DMS114 treated with DMSO at 0.1 percent for 48 hours (cell line): Measurements from ENCODE around the gene BRAT1.
A peak's percentile ranks its signal among the peaks of the same experiment; 100 is the strongest.
"Not testable (repeated sequence)": the region's sequence is repeated elsewhere in the genome, so short reads cannot be mapped to it uniquely, and the experiment has no call there.

Experiments
- DNase-seq: peaks from one replicate; lab custom pipeline; 2025; ENCODE audit not compliant: unreplicated experiment; lab: John Stamatoyannopoulos, UW

The BRAT1 gene

GRCh38 chr7:2555121-2556052 is at the start of gene BRAT1:
TSS of gene BRAT1 (minus strand) at chr7:2555524. CDS start at chr7:2554431, 1,093 bp downstream.
- DNase-seq = peak; percentile 88

DNA sequence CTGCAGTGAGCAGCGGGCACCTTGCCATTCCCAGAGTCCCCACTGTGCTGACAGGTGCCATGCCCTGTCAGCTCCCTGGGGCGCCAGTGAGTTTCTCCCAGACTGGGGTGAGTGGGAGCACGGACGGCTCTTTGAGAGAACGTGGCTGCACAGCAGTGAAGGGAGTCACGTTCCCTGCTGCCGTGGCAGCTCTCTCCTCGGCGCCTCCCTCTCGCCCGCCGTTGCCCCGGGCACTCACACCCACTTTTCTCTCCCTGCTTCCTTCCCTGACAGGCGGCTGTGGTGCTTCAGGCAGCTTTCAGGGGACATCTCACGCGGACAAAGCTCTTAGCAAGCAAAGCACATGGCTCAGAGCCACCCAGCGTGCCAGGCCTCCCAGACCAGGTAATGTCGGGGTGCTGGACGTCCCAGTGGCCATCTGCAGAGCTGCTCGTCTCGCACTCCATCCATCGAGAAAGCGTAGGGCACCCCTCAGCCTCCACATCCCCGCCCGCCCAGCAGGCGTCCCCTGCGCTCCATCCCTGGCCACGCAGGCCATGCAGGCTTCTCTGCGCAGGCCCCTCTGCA is 49.4 kb upstream of the BRAT1 start:
- DNase-seq = no peak

DNA sequence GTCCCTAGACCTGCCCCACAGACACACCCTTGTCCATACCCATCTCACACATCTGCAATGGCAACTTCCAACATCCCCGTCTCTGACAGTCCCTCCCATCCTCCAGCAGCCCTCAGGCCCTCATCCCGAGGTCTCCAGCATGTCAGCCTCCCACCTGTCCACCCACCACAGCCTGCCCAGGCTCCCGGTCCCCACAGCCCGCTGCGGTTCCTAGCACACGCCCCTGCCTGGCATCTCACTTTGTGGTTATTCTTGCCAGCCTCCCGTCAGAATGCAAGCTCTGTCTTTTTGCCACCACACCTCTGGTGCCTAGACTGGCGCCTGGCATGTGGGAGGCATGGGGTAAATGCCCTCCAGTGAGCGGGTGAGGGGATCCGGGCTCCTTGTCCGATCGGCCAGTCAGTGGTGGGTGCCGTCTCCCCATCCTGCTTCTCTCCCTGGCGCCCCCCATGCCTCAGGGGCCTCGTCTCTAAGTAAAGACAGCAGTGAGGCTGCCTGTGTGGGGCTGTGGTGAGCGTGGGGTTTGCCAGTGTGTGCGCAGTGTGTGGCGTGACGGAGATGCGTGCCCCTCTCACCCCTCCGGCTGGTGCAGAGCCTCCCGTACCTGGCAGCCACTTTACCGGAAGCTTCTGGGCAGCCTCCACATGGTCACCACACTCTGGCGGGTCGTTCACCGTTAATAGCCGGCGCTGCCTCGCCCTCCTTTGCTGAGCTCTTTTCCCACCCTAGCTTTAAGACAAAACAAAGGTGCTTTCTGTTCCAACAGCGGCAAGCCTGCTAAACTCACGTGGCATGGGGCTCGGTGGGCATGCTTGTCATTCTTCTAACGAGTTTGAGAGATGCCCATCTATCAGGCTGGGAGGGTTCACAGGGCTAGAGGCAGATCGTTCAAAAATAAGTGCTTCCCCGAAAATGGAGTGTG is 48.0 kb upstream of the BRAT1 start:
- no peak for DNase-seq

DNA sequence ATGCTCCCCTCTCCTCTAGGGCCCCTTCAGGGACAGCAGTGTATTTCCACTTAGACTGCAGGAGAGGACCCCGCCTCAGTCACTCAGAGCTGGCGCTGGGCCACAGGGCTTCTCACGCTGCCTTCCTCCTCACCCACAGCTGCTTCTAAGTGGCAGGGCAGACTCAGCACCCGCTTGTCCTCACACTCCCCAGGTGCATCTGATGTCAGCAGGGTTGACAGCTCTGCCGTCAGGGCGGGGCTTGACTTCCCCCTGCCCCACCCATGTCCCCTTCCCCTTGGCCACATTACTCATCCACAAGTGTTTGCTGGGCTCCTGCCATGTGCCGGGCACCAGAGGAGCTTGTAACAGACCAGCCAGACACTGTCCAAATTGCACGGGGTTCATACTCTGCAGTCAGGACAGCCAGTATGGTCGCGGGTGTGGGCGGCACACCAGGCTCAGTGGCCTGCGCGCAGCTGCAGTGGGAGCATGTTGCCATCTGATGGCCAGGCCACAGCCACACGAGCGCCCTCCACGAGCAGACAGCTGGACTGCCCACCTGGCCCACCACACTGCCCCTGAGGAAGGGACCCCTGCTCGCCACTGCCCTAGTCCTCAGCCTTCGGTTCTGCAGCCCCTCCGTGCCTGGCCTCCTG is 47.2 kb upstream of the BRAT1 start:
- no peak for DNase-seq

GRCh38 chr7:2601907-2602306 is 46.6 kb upstream of the BRAT1 start:
- no peak for DNase-seq

GRCh38 chr7:2601065-2601464 is 45.7 kb upstream of the BRAT1 start:
- DNase-seq = no peak

- no peak for DNase-seq
These were observed 43.0 kb upstream of the BRAT1 start for GRCh38 chr7:2598154-2598823.

- no peak for DNase-seq
These were observed 41.9 kb upstream of the BRAT1 start for GRCh38 chr7:2597273-2597640.

DNA sequence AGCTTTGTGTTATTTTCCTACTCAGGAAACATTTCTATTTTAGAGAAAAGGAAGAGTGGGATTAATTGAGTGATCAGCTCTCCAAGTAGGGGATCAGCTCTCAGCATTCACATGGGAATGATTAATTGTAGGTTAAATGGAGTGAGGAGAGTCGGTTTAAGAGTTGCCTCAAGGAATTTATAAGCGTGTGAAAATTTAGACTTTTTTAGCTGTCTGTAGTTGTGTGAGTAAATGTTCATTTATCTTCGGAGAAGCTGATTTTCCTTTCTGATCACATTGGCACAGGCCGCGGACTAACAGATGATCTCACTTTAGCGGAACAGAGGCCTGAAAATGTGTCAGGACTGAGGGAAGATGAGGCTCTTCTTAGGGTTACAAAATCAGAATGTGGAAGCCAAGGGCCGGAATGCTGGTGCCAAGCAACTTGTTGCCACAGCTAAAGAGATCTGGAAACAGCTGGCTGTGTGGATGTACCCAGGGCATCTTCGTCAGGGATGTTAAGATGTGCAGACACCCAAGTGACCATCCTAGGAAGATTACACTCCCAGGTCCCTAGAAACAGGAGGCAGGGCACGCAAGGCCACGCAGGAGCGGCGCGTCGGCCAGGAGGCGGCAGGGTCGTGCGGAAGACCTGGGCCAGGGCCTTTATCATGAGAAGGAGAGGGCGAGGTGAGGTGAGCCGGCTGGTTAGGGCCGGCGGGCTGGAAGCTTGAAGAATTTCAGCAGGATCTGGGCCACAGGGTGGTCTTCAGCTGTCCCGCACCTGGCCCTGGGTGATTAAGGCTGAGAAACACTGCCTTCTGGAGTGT is 41.3 kb upstream of the BRAT1 start:
- no peak for DNase-seq

GRCh38 chr7:2595258-2595860 is 40.0 kb upstream of the BRAT1 start:
- no peak for DNase-seq

- no peak for DNase-seq
These were observed 39.3 kb upstream of the BRAT1 start for GRCh38 chr7:2594599-2594998.

GRCh38 chr7:2593036-2593727 is 37.9 kb upstream of the BRAT1 start:
- DNase-seq = no peak

- DNase-seq = no peak
These were observed 37.1 kb upstream of the BRAT1 start for GRCh38 chr7:2592375-2592865.

- not testable (repeated sequence) for DNase-seq
These were observed 34.6 kb upstream of the BRAT1 start for GRCh38 chr7:2589941-2590340.

DNA sequence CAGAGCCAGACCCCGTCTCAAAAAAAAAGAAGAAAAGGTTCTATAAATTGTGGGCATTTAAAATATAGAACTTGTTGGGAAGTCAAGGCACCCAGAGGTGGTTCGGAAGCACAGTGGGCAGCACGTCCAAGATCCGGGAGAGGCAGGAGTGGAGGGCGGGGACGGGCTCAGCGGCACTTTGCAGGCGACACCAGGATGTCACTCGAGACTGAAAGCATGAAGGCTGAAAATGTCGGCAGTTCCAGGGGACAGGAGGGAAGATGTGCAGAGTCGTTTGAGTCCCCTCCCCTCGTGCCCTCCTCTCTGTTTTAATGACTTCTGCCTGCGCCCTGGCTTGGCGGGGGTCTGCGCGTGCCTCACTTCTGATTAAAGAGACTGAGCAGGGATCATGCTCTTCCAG is 34.0 kb upstream of the BRAT1 start:
- no peak for DNase-seq

DNA sequence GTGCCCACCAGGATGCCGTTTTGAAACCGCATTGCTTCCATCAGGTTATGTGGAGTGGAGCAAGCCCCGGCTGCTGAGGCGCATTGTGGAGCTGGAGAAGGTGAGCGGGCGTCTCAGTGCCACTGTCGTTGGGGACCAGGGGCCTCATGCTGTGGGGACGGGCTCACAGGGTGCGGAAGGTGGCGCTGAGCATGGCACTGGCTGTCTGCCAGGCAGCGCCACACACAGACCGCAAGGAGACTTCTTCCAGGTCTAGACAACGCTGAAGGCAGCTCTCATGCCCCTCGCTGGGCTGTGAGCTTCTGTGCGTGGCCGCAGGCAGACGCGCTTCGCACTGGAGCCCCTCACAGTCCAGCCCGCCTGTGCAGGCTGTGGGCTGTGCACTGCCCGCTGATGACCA is 32.5 kb upstream of the BRAT1 start:
- no peak for DNase-seq

- no peak for DNase-seq
These were observed 31.8 kb upstream of the BRAT1 start for GRCh38 chr7:2587134-2587533.

DNA sequence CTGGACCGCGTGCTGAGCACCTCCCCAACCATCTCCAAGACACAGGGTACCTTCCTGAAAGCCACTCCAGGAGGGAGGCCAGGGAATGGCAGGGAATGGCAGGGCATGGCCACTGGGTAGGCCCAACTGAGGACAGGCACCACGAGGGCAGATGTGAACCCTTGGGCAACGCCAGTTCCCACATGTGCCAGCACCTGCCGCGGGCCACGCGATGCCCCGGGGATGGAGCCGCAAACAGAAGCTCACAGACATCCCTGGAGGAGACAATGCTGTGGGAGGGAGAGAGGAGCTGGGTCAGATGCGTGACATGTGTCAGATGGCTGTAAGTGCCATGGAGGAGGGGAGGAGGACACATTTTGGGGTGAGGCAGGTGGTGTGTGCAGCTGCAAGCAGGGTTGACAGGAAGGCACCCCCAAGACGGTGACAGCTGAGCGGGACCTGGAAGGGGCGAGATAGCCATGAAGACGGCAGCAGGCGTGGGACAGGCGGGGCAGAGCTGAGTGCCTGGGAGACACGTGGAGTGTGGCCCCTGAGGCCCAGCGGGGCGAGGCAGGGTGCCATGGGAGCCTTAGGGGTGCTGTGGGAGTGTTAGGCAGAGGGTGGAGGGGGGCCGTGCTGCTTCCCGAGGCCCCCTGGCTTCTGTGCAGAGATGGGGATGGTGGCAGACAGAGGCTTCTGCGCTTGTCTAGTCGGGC is 31.1 kb upstream of the BRAT1 start:
- no peak for DNase-seq
